ENCODE results near the gene ZBTB7C.

The ZBTB7C gene

GRCh38 chr18:48004577-48004976 lies 404.6 kb downstream of the ZBTB7C start:
- no peak for TF ChIP-seq CTCF (conservative IDR thresholded peaks at IDR 0.05; ENCODE audit: low read depth, low read length)
- DNase-seq (ENCODE audit: low read depth) = no peak

GRCh38 chr18:48003426-48004349 lies 405.5 kb downstream of the ZBTB7C start:
- no peak overlapping the region for H3K4me3 ChIP-seq (ENCODE audit: low read length)
- no peak for TF ChIP-seq CTCF (conservative IDR thresholded peaks at IDR 0.05; ENCODE audit: low read depth, low read length)
- DNase-seq (ENCODE audit: low read depth) = peak; percentile 91

More at GRCh38 chr18:48004577-48004976, 404.6 kb downstream of the ZBTB7C start:
- no peak overlapping the region for H3K4me3 ChIP-seq (ENCODE audit: low read length)

DNA sequence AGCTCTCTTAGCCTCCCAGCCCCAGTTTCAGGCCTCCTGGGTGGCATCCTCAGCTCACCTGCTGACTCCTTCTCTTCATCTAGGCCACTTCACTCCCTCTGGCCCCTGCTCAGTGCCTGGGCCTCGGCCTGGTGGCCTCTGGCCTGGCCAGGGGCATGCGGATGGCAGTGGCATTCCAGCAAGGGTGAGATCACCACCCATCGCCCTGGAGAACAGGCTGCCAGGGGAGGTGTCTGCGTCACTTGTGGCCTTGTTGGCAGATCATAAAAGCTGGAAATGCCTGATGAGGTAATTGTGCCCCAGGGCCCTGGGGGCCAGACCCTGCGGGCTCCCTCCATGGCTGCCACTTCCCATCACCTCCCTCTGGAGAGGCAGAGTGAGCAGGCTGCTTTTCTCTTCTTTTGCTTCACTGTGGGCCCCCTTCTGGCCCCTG lies 406.2 kb downstream of the ZBTB7C start:
- TF ChIP-seq CTCF (conservative IDR thresholded peaks at IDR 0.05; ENCODE audit: low read depth, low read length) = no peak
- peak; percentile 93 for DNase-seq (ENCODE audit: low read depth)
- H3K4me3 ChIP-seq (ENCODE audit: low read length) = no peak overlapping the region

DNA sequence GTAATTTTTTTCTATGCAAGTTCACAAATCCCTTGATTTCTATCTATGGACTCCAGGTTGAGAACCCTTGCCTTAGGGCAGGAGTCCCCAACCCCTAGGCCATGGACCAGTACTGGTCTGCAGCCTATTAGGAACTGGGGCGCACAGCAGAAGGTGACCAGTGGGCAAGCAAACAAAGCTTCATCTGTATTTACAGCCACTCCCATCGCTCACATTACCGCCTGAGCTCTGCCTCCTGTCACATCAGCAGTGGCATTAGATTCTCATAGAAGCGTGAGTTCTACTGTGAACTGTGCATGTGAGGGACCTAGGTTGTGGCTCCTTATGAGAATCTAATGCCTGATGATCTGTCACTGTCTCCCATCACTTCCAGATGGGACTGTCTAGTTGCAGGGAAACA lies 408.5 kb downstream of the ZBTB7C start:
- no peak overlapping the region for H3K4me3 ChIP-seq (ENCODE audit: low read length)
- no peak for TF ChIP-seq CTCF (conservative IDR thresholded peaks at IDR 0.05; ENCODE audit: low read depth, low read length)
- DNase-seq (ENCODE audit: low read depth) = no peak

DNA sequence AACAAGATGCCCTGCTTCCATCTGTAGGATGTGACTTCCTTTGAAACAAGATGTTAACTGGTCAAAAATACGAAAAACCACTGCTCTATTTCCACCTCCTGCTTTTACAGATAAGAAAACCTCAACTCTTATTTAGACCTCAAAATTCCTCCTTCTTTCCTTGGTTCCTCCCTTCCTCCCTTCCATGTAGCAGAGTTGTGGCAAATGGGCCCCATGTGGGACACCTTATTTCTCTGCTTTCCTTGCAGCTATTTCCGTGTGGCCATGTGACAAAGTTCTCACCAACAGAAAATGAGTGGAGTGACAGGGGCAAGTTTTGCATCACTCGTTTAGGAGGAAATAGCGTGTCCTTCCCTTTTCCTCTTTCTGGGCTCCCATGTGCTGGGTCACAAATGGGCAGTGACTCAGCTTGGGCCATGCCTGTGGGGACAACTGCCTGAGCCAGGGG lies 409.4 kb downstream of the ZBTB7C start:
- TF ChIP-seq CTCF (conservative IDR thresholded peaks at IDR 0.05; ENCODE audit: low read depth, low read length) = no peak
- no peak overlapping the region for H3K4me3 ChIP-seq (ENCODE audit: low read length)
- DNase-seq (ENCODE audit: low read depth) = no peak

GRCh38 chr18:47997338-47997780 lies 411.8 kb downstream of the ZBTB7C start:
- peak; percentile 79 for TF ChIP-seq CTCF (conservative IDR thresholded peaks at IDR 0.05; ENCODE audit: low read depth, low read length)
- H3K4me3 ChIP-seq (ENCODE audit: low read length) = no peak overlapping the region
- peak; percentile 76 for DNase-seq (ENCODE audit: low read depth)
